DND-41 (cell line): Measurements from ENCODE around the gene TAOK1.

Experiments used
- ATAC-seq: fragments of 200-7000 bp; cut with Tn5 transposase; 3 replicates; pipeline ENCODE4 v1.9.1; 2021; ENCODE audit warnings: low read depth; ENCODE audit not compliant: insufficient read depth
- DNase-seq: peaks from one replicate; pipeline ENCODE4 v3.0.0-alpha.2; 2020
- H2AFZ ChIP-seq: 2 replicates; pipeline ENCODE4 v1.6.0; 2012; ENCODE audit warnings: low read depth, low read length
- H3K27ac ChIP-seq: 2 replicates; pipeline ENCODE4 v1.5.1; 2012; ENCODE audit warnings: low read length, inconsistent platforms
- H3K27me3 ChIP-seq: fragments of 200-600 bp; sonication (generic); 2 replicates; pipeline ENCODE4 v1.6.0; 2012; ENCODE audit warnings: low read length, mild to moderate bottlenecking, inconsistent platforms; ENCODE audit not compliant: insufficient read depth, poor library complexity
- H3K36me3 ChIP-seq: 2 replicates; pipeline ENCODE4 v1.5.1; 2012; ENCODE audit warnings: low read length, inconsistent platforms; ENCODE audit not compliant: insufficient read depth
- H3K4me1 ChIP-seq: 2 replicates; pipeline ENCODE4 v1.5.1; 2012; ENCODE audit warnings: mild to moderate bottlenecking, low read length; ENCODE audit not compliant: insufficient read depth
- H3K4me2 ChIP-seq: 2 replicates; pipeline ENCODE4 v1.6.0; 2012; ENCODE audit warnings: mild to moderate bottlenecking, moderate library complexity, low read length, inconsistent platforms; ENCODE audit not compliant: insufficient read depth
- H3K4me3 ChIP-seq, 2 experiments: fragments of 200-600 bp in 1 of 2; shearing (Covaris generic) in 1 of 2; 2 replicates each; pipeline ENCODE4 v1.5.1; 2012 to 2016; ENCODE audit warnings: inconsistent platforms in 2 of 2, low read length in 2 of 2, mild to moderate bottlenecking in 2 of 2, low read depth in 1 of 2, moderate library complexity in 1 of 2
- H3K79me2 ChIP-seq: 2 replicates; pipeline ENCODE4 v1.6.0; 2012; ENCODE audit warnings: low read length, inconsistent platforms; ENCODE audit not compliant: insufficient read depth
- H3K9ac ChIP-seq: 2 replicates; pipeline ENCODE4 v1.6.0; 2012; ENCODE audit warnings: low read depth, mild to moderate bottlenecking, inconsistent platforms, low read length, moderate library complexity
- H3K9me3 ChIP-seq: 2 replicates; pipeline ENCODE4 v1.5.1; 2012; ENCODE audit warnings: low read length, moderate library complexity, mild to moderate bottlenecking, inconsistent platforms; ENCODE audit not compliant: insufficient read depth, severe bottlenecking
- H4K20me1 ChIP-seq: 2 replicates; pipeline ENCODE4 v1.6.0; 2012; ENCODE audit warnings: low read length; ENCODE audit not compliant: insufficient read depth
- CTCF ChIP-seq: IDR thresholded peaks from 2 replicates; pipeline ENCODE4 v1.5.1; 2012; ENCODE audit warnings: borderline replicate concordance, low read length, moderate library complexity, mild to moderate bottlenecking; ENCODE audit not compliant: poor library complexity, severe bottlenecking; ENCODE audit errors: extremely low read depth
- EZH2 ChIP-seq: IDR thresholded peaks from 3 replicates; pipeline ENCODE4 v1.6.1; 2012; ENCODE audit warnings: borderline replicate concordance, low read depth, mild to moderate bottlenecking, moderate library complexity, low read length, inconsistent platforms; ENCODE audit not compliant: severe bottlenecking

Gene TAOK1

GRCh38 chr17:29565643-29566472 is 175.7 kb downstream of the TAOK1 start:
- H3K9ac ChIP-seq = peak overlapping the region; percentile 92
- peak; percentile 48 for DNase-seq
- H2AFZ ChIP-seq = peak overlapping the region; percentile 72
- peaks cover 20% of the 10 kb centered on the region for H3K36me3 ChIP-seq
- peaks cover 38% of the 10 kb centered on the region for H3K79me2 ChIP-seq
- H3K4me2 ChIP-seq = peak overlapping the region; percentile 96
- H3K4me3 ChIP-seq = peak overlapping the region; percentile 24 to 84; a peak in 3 of 4 replicates
- peaks cover 20% of the 10 kb centered on the region for H4K20me1 ChIP-seq
- no peaks in the 10 kb centered on the region for H3K9me3 ChIP-seq
- peak; percentile 48 for TF ChIP-seq EZH2
- peak; percentile 54 for TF ChIP-seq CTCF
- H3K4me1 ChIP-seq = peaks cover 54% of the 10 kb centered on the region
- peak overlapping the region; percentile 7; the same call in 1 of the 2 replicates for H3K27ac ChIP-seq
- ATAC-seq = 0 out of 3 replicates have a peak, but pooled peaks have one; percentile 2
- peaks cover 9% of the 10 kb centered on the region for H3K27me3 ChIP-seq

- Histone ChIP-seq H3K9me3 (no peaks in the 10 kb centered on the region), H2AFZ (peak within 1 kb of the TSS; percentile 72), H3K27ac (peak within 1 kb of the TSS; percentile 95), H3K27me3 (peaks cover 9% of the 10 kb centered on the region), H3K36me3 (peaks cover 23% of the 10 kb centered on the region), H3K4me1 (peaks cover 54% of the 10 kb centered on the region), H4K20me1 (peaks cover 25% of the 10 kb centered on the region), H3K79me2 (peaks cover 38% of the 10 kb centered on the region), H3K4me3 (peak within 1 kb of the TSS; percentile 46 to 84), H3K9ac (peak within 1 kb of the TSS; percentile 92), H3K4me2 (peak within 1 kb of the TSS; percentile 96)
- peak; percentile 23 for ATAC-seq
- no peak for TF ChIP-seq CTCF
- peak; percentile 37 for TF ChIP-seq EZH2
- peak; percentile 64 for DNase-seq
Measured at GRCh38 chr17:29566473-29567303, 176.5 kb downstream of the TAOK1 start, which contains the start of gene ABHD15. TSS of gene ABHD15 (minus strand) at chr17:29567037. CDS start at chr17:29566966, 71 bp downstream.

- Histone ChIP-seq H2AFZ (peak overlapping the region; percentile 72), H3K9ac (peak overlapping the region; percentile 92), H3K4me2 (peak overlapping the region; percentile 96), H3K79me2 (peaks cover 38% of the 10 kb centered on the region), H4K20me1 (peaks cover 27% of the 10 kb centered on the region), H3K4me3 (peak overlapping the region; percentile 46 to 84), H3K36me3 (peaks cover 21% of the 10 kb centered on the region), H3K27ac (peak overlapping the region; percentile 95), H3K4me1 (peaks cover 54% of the 10 kb centered on the region), H3K9me3 (no peaks in the 10 kb centered on the region), H3K27me3 (peaks cover 9% of the 10 kb centered on the region)
- ATAC-seq (peak; percentile 3; the same call in 2 of the 3 replicates), DNase-seq (no peak)
- no peak for TF ChIP-seq EZH2
- TF ChIP-seq CTCF = no peak
Measured at GRCh38 chr17:29567304-29567553, 177.1 kb downstream of the TAOK1 start.
